DOHH2 (cell line): Measurements from ENCODE around the gene AK8.

Experiments
- EZH2phosphoT487 ChIP-seq: fragments of 200-600 bp; sonication (generic); IDR thresholded peaks from 2 replicates; pipeline ENCODE4 v1.6.1; 2017; ENCODE audit warnings: borderline replicate concordance, mild to moderate bottlenecking, antibody characterized with exemption, low read length, moderate library complexity, mixed read lengths
- TF ChIP-seq, protein P1 (sequence below): fragments of 200-600 bp; sonication (generic); IDR thresholded peaks from one replicate; pipeline ENCODE4 v1.5.1; 2014; ENCODE audit warnings: antibody characterized with exemption, mild to moderate bottlenecking, low read depth, low read length; ENCODE audit not compliant: poor library complexity, severe bottlenecking

DNA sequence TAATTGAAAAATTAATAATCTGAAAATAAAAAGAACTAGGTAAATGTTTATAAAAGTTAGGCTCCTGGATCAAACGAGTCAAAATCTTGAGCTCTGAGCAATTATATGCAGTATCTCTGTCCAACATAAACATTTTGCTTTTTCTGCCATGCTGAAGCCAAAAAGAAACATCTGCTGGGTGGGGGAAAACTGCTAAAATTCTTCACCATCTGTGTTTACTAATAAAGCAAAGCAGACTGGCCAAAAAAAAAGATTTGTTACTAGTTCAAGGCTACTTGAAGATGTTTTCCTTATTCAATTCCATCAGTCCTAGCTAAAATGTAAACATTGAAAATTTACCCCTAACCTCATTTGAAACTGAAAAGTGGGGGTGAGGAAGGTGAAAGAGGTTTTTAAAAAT, 178.1 kb downstream of the AK8 start:
- TF ChIP-seq, protein P1, sequence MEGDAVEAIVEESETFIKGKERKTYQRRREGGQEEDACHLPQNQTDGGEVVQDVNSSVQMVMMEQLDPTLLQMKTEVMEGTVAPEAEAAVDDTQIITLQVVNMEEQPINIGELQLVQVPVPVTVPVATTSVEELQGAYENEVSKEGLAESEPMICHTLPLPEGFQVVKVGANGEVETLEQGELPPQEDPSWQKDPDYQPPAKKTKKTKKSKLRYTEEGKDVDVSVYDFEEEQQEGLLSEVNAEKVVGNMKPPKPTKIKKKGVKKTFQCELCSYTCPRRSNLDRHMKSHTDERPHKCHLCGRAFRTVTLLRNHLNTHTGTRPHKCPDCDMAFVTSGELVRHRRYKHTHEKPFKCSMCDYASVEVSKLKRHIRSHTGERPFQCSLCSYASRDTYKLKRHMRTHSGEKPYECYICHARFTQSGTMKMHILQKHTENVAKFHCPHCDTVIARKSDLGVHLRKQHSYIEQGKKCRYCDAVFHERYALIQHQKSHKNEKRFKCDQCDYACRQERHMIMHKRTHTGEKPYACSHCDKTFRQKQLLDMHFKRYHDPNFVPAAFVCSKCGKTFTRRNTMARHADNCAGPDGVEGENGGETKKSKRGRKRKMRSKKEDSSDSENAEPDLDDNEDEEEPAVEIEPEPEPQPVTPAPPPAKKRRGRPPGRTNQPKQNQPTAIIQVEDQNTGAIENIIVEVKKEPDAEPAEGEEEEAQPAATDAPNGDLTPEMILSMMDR, result no peak
- no peak for TF ChIP-seq EZH2phosphoT487
